KMS-11 (cell line): Measurements from ENCODE around the gene SND1.
"Not testable (repeated sequence)": the region's sequence is repeated elsewhere in the genome, so short reads cannot be mapped to it uniquely, and the experiment has no call there.

ENCODE experiments used
- H2AFZ ChIP-seq: fragments of 200-600 bp; sonication (generic); 2 replicates; pipeline ENCODE4 v1.6.1; 2016; ENCODE audit warnings: antibody characterized with exemption, mixed run types, low read depth
- H3K27ac ChIP-seq: fragments of 200-600 bp; sonication (generic); 2 replicates; pipeline ENCODE4 v1.6.1; 2016; ENCODE audit warnings: mild to moderate bottlenecking, mixed run types
- H3K27me3 ChIP-seq: fragments of 200-600 bp; sonication (generic); 2 replicates; pipeline ENCODE4 v1.6.1; 2017; ENCODE audit warnings: mild to moderate bottlenecking, low read depth, mixed run types, moderate library complexity; ENCODE audit not compliant: insufficient read depth
- H3K36me3 ChIP-seq: fragments of 200-600 bp; sonication (generic); 2 replicates; pipeline ENCODE4 v1.6.1; 2017; ENCODE audit warnings: mild to moderate bottlenecking, mixed run types; ENCODE audit not compliant: insufficient read depth
- H3K4me1 ChIP-seq: fragments of 200-600 bp; sonication (generic); 2 replicates; pipeline ENCODE4 v1.6.1; 2016; ENCODE audit warnings: mild to moderate bottlenecking, low read depth, mixed run types; ENCODE audit not compliant: poor library complexity, severe bottlenecking
- H3K4me2 ChIP-seq: fragments of 200-600 bp; sonication (generic); 2 replicates; pipeline ENCODE4 v1.7.0; 2016; ENCODE audit warnings: mild to moderate bottlenecking, mixed run types
- H3K4me3 ChIP-seq: fragments of 200-600 bp; sonication (generic); IDR thresholded peaks from 2 replicates; pipeline ENCODE4 v1.6.1; 2017; ENCODE audit warnings: low read depth, low read length, mixed read lengths; ENCODE audit not compliant: insufficient read depth
- H3K79me2 ChIP-seq: fragments of 200-600 bp; sonication (generic); 2 replicates; pipeline ENCODE4 v1.6.1; 2016; ENCODE audit warnings: low read depth, mixed run types; ENCODE audit not compliant: insufficient read depth
- H3K9ac ChIP-seq: fragments of 200-600 bp; sonication (generic); 2 replicates; pipeline ENCODE4 v1.6.1; 2016; ENCODE audit warnings: mild to moderate bottlenecking, mixed run types
- H4K20me1 ChIP-seq: fragments of 200-600 bp; sonication (generic); 2 replicates; pipeline ENCODE4 v1.6.1; 2016; ENCODE audit warnings: mild to moderate bottlenecking, mixed run types; ENCODE audit not compliant: insufficient read depth
- TF ChIP-seq, protein P1 (sequence below): fragments of 200-600 bp; sonication (generic); conservative IDR thresholded peaks from 2 replicates; pipeline ENCODE4 v1.6.1; 2017; ENCODE audit warnings: low read depth, mild to moderate bottlenecking, antibody characterized with exemption, low read length, moderate library complexity, mixed read lengths

SND1 gene

DNA sequence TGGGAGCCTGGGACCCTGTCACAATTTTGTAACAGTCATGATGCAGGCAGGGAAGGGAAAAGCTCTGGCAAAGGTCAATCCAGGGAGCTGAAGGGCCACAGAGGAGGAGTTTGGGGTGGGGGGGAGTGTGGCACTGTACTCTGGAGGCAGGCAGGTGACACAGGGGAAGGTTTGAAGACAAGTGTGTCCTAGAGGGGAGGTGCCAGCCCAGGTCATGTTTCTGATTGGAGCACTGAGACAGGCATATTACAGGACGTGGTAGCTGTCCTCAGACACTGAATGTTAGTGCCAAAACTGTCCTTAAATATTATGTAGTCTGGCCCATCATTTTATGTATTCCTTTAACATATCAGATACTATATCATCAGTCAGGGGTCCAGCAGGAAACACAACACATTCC, 454.8 kb downstream of the SND1 start:
- Histone ChIP-seq H4K20me1 (no peaks in the 10 kb centered on the region), H3K4me3 (no peak overlapping the region), H3K27me3 (no peaks in the 10 kb centered on the region), H2AFZ (no peak overlapping the region), H3K79me2 (no peaks in the 10 kb centered on the region), H3K9ac (no peak overlapping the region), H3K4me2 (no peak overlapping the region), H3K27ac (no peak overlapping the region), H3K36me3 (no peaks in the 10 kb centered on the region), H3K4me1 (peaks cover 7% of the 10 kb centered on the region)
- TF ChIP-seq, protein P1, sequence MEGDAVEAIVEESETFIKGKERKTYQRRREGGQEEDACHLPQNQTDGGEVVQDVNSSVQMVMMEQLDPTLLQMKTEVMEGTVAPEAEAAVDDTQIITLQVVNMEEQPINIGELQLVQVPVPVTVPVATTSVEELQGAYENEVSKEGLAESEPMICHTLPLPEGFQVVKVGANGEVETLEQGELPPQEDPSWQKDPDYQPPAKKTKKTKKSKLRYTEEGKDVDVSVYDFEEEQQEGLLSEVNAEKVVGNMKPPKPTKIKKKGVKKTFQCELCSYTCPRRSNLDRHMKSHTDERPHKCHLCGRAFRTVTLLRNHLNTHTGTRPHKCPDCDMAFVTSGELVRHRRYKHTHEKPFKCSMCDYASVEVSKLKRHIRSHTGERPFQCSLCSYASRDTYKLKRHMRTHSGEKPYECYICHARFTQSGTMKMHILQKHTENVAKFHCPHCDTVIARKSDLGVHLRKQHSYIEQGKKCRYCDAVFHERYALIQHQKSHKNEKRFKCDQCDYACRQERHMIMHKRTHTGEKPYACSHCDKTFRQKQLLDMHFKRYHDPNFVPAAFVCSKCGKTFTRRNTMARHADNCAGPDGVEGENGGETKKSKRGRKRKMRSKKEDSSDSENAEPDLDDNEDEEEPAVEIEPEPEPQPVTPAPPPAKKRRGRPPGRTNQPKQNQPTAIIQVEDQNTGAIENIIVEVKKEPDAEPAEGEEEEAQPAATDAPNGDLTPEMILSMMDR, result no peak

DNA sequence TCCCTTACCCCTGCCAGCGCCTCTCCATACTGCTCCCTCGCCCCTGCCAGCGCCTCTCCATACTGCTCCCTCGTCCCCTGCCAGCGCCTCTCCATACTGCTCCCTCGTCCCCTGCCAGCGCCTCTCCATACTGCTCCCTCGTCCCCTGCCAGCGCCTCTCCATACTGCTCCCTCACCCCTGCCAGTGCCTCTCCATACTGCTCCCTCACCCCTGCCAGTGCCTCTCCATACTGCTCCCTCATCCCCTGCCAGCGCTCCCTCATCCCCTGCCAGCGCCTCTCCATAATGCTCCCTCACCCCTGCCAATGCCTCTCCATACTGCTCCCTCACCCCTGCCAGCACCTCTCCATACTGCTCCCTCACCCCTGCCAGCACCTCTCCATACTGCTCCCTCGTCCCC, 455.5 kb downstream of the SND1 start:
- not testable (repeated sequence) for H3K4me1 ChIP-seq, H3K4me3 ChIP-seq, H3K4me2 ChIP-seq, H3K27me3 ChIP-seq, H2AFZ ChIP-seq, H3K9ac ChIP-seq, H3K79me2 ChIP-seq, H4K20me1 ChIP-seq, H3K27ac ChIP-seq, H3K36me3 ChIP-seq

DNA sequence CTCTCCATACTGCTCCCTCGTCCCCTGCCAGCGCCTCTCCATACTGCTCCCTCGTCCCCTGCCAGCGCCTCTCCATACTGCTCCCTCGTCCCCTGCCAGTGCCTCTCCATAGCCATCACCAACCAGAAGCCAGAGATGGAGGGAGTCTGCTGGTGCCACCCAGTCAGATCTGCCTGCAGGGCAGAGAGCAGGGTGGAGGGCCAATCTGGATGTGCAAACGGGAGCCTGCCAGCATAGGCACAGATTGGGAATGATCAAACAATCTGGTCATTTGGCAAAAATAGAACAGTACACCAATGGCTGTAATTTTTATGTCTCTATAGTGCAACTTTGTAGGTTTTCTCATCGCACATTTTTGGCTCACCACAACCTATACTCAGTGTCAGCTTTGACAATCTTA, 456.1 kb downstream of the SND1 start:
- Histone ChIP-seq H3K4me2 (no peak overlapping the region), H3K4me3 (no peak overlapping the region), H3K36me3 (no peaks in the 10 kb centered on the region), H2AFZ (no peak overlapping the region), H3K27me3 (no peaks in the 10 kb centered on the region), H4K20me1 (no peaks in the 10 kb centered on the region), H3K4me1 (peaks cover 7% of the 10 kb centered on the region), H3K9ac (no peak overlapping the region), H3K27ac (no peak overlapping the region), H3K79me2 (no peaks in the 10 kb centered on the region)
- TF ChIP-seq, protein P1, result no peak

DNA sequence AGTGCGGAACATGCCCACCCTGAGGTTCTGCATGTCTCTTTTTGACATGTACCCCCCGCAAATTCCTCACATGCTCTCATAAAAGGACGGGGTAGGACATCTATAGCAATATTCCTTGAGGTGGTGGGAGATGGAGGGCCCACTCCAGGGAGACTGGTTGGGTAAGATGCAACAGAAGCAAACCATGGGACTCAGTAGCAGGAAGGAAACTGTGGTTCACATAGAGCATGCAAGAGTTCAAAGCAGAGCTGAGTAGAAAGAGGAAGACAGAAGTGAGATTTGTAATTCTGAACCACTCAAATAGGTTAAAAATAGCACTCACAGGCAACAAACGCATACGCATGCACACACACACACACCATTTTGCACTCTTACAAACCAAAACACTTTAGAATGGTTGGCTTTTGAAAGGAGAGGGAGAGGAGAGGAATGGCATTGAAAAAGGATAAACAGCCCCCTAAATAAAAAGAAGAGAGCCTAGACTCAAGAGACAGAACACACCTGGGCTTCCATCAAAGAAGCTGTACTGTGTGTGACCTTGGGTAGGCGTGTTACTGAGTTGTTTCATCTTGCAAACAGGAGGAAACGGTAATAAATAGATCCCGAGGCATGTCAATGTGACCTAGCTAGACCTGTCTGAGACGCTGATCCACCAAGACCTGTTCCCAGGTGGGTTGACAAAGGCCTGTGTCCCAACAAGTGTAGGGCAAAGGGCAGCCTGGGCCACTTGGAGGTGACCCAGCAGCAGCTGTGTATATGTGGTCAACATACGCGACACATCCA, 456.8 kb downstream of the SND1 start:
- Histone ChIP-seq H3K4me2 (no peak overlapping the region; the same call in 1 of the 2 replicates), H3K36me3 (no peaks in the 10 kb centered on the region), H3K27ac (no peak overlapping the region), H3K9ac (no peak overlapping the region), H3K79me2 (no peaks in the 10 kb centered on the region), H3K4me3 (no peak overlapping the region), H3K4me1 (peaks cover 7% of the 10 kb centered on the region), H3K27me3 (no peaks in the 10 kb centered on the region), H4K20me1 (no peaks in the 10 kb centered on the region), H2AFZ (no peak overlapping the region)
- TF ChIP-seq, protein P1, result no peak

DNA sequence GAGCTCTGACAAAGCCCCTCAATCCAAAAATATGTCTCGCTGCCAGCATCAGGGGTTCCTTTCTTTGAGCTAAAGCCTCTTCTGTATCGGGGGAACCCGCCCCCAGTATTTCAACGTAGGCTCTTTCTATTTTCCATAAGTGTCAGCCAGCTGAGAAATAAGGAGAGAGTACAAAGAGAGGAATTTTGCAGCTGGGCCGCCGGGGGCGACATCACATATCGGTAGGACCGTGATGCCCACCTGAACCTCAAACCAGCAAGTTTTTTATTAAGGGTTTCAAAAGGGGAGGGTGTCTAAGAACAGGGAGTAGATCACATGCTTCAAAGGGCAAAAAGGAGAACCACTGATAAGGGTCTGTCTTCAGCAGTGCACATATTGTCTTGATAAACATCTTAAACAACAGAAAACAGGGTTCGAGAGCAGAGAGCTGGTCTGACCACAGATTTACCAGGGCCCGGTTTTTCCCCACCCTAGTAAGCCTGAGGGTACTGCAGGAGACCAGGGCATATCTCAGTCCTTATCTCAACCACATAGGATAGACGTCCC, 457.5 kb downstream of the SND1 start:
- H2AFZ ChIP-seq, H3K9ac ChIP-seq: not testable (repeated sequence)

More for the DNA sequence above, 457.5 kb downstream of the SND1 start:
- not testable (repeated sequence) for H3K4me2 ChIP-seq, H3K27me3 ChIP-seq, H3K79me2 ChIP-seq, H3K27ac ChIP-seq, H3K4me1 ChIP-seq, H4K20me1 ChIP-seq, H3K4me3 ChIP-seq, H3K36me3 ChIP-seq
